IPS DF 19.7 (cell line): ENCODE measurements around the gene ACACB.

ENCODE experiments used
- DNase-seq: peaks from one replicate; pipeline ENCODE4 v3.0.0-alpha.2; 2013; ENCODE audit warnings: low read depth, low spot score

ACACB gene

GRCh38 chr12:109253913-109254544 lies 137.6 kb downstream of the ACACB start:
- no peak for DNase-seq

GRCh38 chr12:109255377-109255776 lies 139.0 kb downstream of the ACACB start:
- DNase-seq = no peak

- no peak for DNase-seq
Measured at GRCh38 chr12:109256011-109256410, 139.6 kb downstream of the ACACB start.

GRCh38 chr12:109258201-109258600 lies 141.8 kb downstream of the ACACB start:
- DNase-seq = no peak

GRCh38 chr12:109258607-109259544 lies 142.5 kb downstream of the ACACB start:
- DNase-seq = no peak

GRCh38 chr12:109259545-109259895 lies 143.1 kb downstream of the ACACB start:
- DNase-seq = no peak

- DNase-seq = no peak
Measured at GRCh38 chr12:109261087-109261486, 144.7 kb downstream of the ACACB start.

GRCh38 chr12:109261939-109262338 lies 145.6 kb downstream of the ACACB start:
- no peak for DNase-seq

- DNase-seq = no peak
Measured at GRCh38 chr12:109263439-109263838, 147.1 kb downstream of the ACACB start.

GRCh38 chr12:109264095-109264942 lies 147.9 kb downstream of the ACACB start:
- DNase-seq = peak; percentile 65

GRCh38 chr12:109264943-109265650 lies 148.7 kb downstream of the ACACB start:
- no peak for DNase-seq

- no peak for DNase-seq
Measured at GRCh38 chr12:109266106-109266879, 149.9 kb downstream of the ACACB start.

- no peak for DNase-seq
Measured at GRCh38 chr12:109267361-109267760, 151.0 kb downstream of the ACACB start.

GRCh38 chr12:109268896-109269295 lies 152.5 kb downstream of the ACACB start:
- DNase-seq = no peak

GRCh38 chr12:109269428-109269827 lies 153.0 kb downstream of the ACACB start:
- no peak for DNase-seq

- DNase-seq = no peak
Measured at GRCh38 chr12:109270494-109270893, 154.1 kb downstream of the ACACB start.

GRCh38 chr12:109271418-109271817 lies 155.0 kb downstream of the ACACB start:
- DNase-seq = no peak

- no peak for DNase-seq
Measured at GRCh38 chr12:109273354-109273753, 157.0 kb downstream of the ACACB start.

- no peak for DNase-seq
Measured at GRCh38 chr12:109274381-109274780, 158.0 kb downstream of the ACACB start.

GRCh38 chr12:109275173-109275572 lies 158.8 kb downstream of the ACACB start:
- DNase-seq = no peak

- no peak for DNase-seq
Measured at GRCh38 chr12:109276160-109276559, 159.8 kb downstream of the ACACB start.
